Psoas muscle (tissue), 8 donors: ENCODE results near the gene PLCD3. TPM values are rescaled to one million over a fixed set of nuclear protein-coding genes. Genes with fewer than 3 reads are reported as not detected.

Experiments used
- ATAC-seq, 4 donors: fragments of 200-7000 bp; cut with Tn5 transposase; one replicate each; pipeline ENCODE4 v1.9.1; 2020; ENCODE audit warnings: moderate library complexity in 3 of 4, mild to moderate bottlenecking in 2 of 4
- DNase-seq, 2 donors: peaks; one replicate each; pipeline ENCODE4 v3.0.0-alpha.2; 2020
- H3K27ac ChIP-seq: fragments of 200-600 bp; one replicate; pipeline ENCODE4 v1.8.0; 2022
- H3K27me3 ChIP-seq, 3 donors: fragments of 200-600 bp in 1 of 3; one replicate each; pipeline versions ENCODE4 v1.6.1 to v1.8.0; 2013 to 2022; ENCODE audit warnings: low read length in 2 of 3, mild to moderate bottlenecking in 2 of 3, moderate library complexity in 1 of 3; ENCODE audit not compliant: insufficient read depth in 3 of 3
- H3K36me3 ChIP-seq, 2 donors: fragments of 200-600 bp in 1 of 2; one replicate each; pipeline versions ENCODE4 v1.6.1 to v1.8.0; 2013 to 2022; ENCODE audit warnings: low read depth in 1 of 2, mild to moderate bottlenecking in 1 of 2, moderate library complexity in 1 of 2; ENCODE audit not compliant: insufficient read depth in 1 of 2
- H3K4me1 ChIP-seq: fragments of 200-600 bp; one replicate; pipeline ENCODE4 v1.8.0; 2022
- H3K4me3 ChIP-seq: fragments of 200-600 bp; one replicate; pipeline ENCODE4 v1.8.0; 2022; ENCODE audit warnings: mild to moderate bottlenecking
- H3K9me3 ChIP-seq: fragments of 200-600 bp; one replicate; pipeline ENCODE4 v1.8.0; 2022
- CTCF ChIP-seq: fragments of 200-600 bp; IDR thresholded peaks from one replicate; pipeline ENCODE4 v1.8.0; 2022; ENCODE audit warnings: antibody characterized with exemption
- WGBS, 3 donors: extraction: QIAGEN DNeasy Blood & Tissue Kit; methylation state at CpG; one replicate each; pipeline versions ENCODE4 v1.1.6 to v1.1.7; 2013; 5-methylcytosine and 5-hydroxymethylcytosine counted together
- intact Hi-C, 2 donors: fragments of 100-400 bp; cut with DNase I; formaldehyde crosslinking; loops; one replicate each; pipeline versions ENCODE4 v1.11.0 to v1.14.2; 2022
- polyA plus RNA-seq, 3 donors: library from polyadenylated mRNA; stranded (reverse); fragments of 200-250 nt; gene quantifications; one replicate each; pipeline ENCODE4 v1.2.3, GENCODE V29; 2013
- total RNA-seq, 4 donors: library from RNA; stranded (reverse); fragmentation: NEBNext Ultra II Directional in 2 of 4; extraction: Animal tissue kit (Norgen Biotek cat#: 25700) in 2 of 4; gene quantifications; one replicate each; pipeline versions ENCODE4 v1.2.1 to v1.2.4, GENCODE V29; 2021 to 2023
- donor health status: healthy with polysubstance abuse.
- donor health status: DM: no; HTN: no; CAD: no; lungs with moderate emphysema.
- donor health status: Bipolar disorder and iron deficiency.
- donor health status: healthy.
- donor health status: DM: yes; HTN: yes; CAD: no.
- donor health status: DM: no; HTN: no; CAD: no.
- donor health status: DM: no; HTN: no; CAD: no.
- donor health status: DM: yes; HTN: yes; CAD: no.

The PLCD3 gene
- total and polyA plus RNA-seq, 7 donors: 57.0 to 217 (median 167) TPM

DNA sequence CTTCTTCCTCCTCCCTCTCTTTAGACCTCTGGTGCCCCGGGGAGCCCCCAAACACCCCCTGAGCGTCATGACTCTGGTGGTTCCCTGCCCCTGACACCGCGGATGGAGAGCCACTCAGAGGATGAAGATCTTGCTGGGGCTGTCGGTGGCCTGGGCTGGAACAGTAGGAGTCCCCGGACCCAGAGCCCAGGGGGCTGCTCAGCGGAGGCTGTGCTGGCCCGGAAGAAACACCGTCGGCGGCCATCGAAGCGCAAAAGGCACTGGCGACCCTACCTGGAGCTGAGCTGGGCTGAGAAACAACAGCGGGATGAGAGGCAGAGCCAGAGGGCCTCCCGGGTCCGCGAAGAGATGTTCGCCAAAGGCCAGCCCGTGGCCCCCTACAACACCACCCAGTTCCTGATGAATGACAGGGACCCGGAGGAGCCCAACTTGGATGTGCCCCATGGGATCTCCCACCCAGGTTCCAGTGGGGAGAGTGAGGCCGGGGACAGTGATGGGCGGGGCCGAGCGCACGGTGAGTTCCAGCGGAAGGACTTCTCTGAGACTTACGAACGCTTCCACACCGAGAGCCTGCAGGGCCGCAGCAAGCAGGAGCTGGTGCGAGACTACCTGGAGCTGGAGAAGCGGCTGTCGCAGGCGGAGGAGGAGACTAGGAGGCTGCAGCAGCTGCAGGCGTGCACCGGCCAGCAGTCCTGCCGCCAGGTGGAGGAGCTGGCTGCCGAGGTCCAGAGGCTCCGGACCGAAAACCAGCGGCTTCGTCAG, 36.9 kb upstream of the PLCD3 start:
- H3K36me3 ChIP-seq: peaks cover 0 to 53% of the 10 kb centered on the region in 2 donors
- H3K27me3 ChIP-seq: no peaks in the 10 kb centered on the region
- intact Hi-C loops: no loop called here
- no peaks in the 10 kb centered on the region for H3K9me3 ChIP-seq
- peak overlapping the region; percentile 82 for H3K27ac ChIP-seq
- no peak for ATAC-seq
- WGBS, 3 donors: 92 to 93% (median 92%) methylated on average over 38 to 43 of the region's 43 CpGs
- peaks cover 29% of the 10 kb centered on the region for H3K4me1 ChIP-seq
- no peak for TF ChIP-seq CTCF
- no peak overlapping the region for H3K4me3 ChIP-seq
- DNase-seq: peak in 1 of 2 donors; percentile 49

DNA sequence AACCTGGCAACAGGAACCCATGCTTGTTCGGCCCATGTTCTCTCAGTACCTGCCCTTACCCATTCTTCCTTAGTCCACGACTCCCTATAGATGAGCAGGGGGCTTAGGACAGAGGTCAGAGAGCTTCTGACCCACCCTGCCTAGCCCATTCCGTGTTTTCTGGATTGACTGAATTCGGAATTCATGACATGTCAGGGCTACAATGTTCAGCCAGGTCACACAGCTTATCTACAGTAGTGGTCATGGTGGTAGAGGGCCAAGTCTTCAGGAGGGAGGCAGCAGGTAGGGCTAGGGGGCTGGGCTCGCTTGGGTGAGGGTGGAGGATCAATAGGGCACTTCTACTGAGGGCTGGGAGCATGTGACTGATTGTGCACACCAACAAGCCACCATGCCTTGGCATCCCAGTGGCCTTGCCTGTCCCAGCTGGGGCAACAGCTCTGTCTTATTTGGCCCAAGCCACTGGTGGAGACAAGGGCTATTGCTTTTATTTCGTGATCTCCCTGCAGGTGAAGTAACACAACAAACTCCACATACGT, 32.5 kb upstream of the PLCD3 start:
- H3K4me1 ChIP-seq: peaks cover 16% of the 10 kb centered on the region
- intact Hi-C loops: no loop called here
- DNase-seq (peak in 1 of 2 donors; percentile 15), ATAC-seq (no peak)
- no peak overlapping the region for H3K27ac ChIP-seq
- no peak overlapping the region for H3K4me3 ChIP-seq
- peaks cover 0 to 63% of the 10 kb centered on the region in 2 donors for H3K36me3 ChIP-seq
- WGBS, 3 donors: 94 to 98% (median 98%) methylated on average over 7 of the region's 7 CpGs
- no peaks in the 10 kb centered on the region for H3K9me3 ChIP-seq
- H3K27me3 ChIP-seq: no peaks in the 10 kb centered on the region
- TF ChIP-seq CTCF: no peak

GRCh38 chr17:45162025-45162687, 29.8 kb upstream of the PLCD3 start:
- 43 to 53% (median 47%) methylated on average over 9 of the region's 9 CpGs for WGBS, 3 donors

GRCh38 chr17:45161288-45162024, 29.1 kb upstream of the PLCD3 start, which contains the start of gene HEXIM2:
Gene HEXIM2 (plus strand): TSS chr17:45161875. CDS start chr17:45162794, 919 bp downstream.
- peak within 1 kb of the TSS; percentile 100 for H3K27ac ChIP-seq
- intact Hi-C loops: loop anchor here (1.0 kb wide), 1 partner anchor 12 kb away; no protein-coding TSS in a partner anchor
- peak; percentile 90 to 96 (median 93) for ATAC-seq

More at GRCh38 chr17:45162025-45162687, 29.8 kb upstream of the PLCD3 start:
- H3K9me3 ChIP-seq: no peaks in the 10 kb centered on the region
- H3K4me1 ChIP-seq: peaks cover 39% of the 10 kb centered on the region
- H3K4me3 ChIP-seq: peak overlapping the region; percentile 82
- TF ChIP-seq CTCF: no peak
- DNase-seq: peak in 1 of 2 donors; percentile 58
- H3K27ac ChIP-seq: peak overlapping the region; percentile 100
- intact Hi-C loops: no loop called here
- H3K27me3 ChIP-seq: no peaks in the 10 kb centered on the region
- peaks cover 0 to 37% of the 10 kb centered on the region in 2 donors for H3K36me3 ChIP-seq
- ATAC-seq: no peak

More at GRCh38 chr17:45161288-45162024, 29.1 kb upstream of the PLCD3 start, which contains the start of gene HEXIM2:
- Histone ChIP-seq H3K4me1 (peaks cover 40% of the 10 kb centered on the region), H3K36me3 (peaks cover 0 to 36% of the 10 kb centered on the region in 2 donors), H3K9me3 (no peaks in the 10 kb centered on the region), H3K4me3 (peak within 1 kb of the TSS; percentile 82), H3K27me3 (no peaks in the 10 kb centered on the region)
- whole genome bisulfite sequencing, 3 donors: 0% methylated on average over 46 to 53 of the region's 53 CpGs
- DNase-seq: peak; percentile 97 to 99
- no peak for TF ChIP-seq CTCF
